ENCODE measurements around the gene ACOT7.

DNA sequence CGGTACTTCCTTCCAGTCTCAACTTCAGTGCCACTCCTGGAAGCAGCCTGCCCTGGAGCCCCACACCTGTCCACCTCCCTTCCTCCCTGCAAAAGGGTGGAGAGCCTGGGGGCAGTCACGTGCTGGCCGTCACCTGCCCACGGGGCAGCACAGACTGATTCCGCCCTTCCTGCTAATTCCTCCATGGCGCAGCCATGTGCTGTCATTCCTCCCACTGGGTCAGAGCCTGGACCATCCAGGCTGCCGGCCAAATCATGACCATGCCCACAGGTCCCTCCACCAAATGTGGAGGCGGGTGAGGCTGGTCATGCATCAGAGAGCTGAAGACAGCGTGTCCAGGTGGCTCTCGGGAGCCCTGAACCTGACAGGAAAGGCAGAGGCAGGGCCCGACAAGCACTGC lies 108.2 kb downstream of the ACOT7 start:
- TF ChIP-seq, protein P1, sequence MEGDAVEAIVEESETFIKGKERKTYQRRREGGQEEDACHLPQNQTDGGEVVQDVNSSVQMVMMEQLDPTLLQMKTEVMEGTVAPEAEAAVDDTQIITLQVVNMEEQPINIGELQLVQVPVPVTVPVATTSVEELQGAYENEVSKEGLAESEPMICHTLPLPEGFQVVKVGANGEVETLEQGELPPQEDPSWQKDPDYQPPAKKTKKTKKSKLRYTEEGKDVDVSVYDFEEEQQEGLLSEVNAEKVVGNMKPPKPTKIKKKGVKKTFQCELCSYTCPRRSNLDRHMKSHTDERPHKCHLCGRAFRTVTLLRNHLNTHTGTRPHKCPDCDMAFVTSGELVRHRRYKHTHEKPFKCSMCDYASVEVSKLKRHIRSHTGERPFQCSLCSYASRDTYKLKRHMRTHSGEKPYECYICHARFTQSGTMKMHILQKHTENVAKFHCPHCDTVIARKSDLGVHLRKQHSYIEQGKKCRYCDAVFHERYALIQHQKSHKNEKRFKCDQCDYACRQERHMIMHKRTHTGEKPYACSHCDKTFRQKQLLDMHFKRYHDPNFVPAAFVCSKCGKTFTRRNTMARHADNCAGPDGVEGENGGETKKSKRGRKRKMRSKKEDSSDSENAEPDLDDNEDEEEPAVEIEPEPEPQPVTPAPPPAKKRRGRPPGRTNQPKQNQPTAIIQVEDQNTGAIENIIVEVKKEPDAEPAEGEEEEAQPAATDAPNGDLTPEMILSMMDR (IDR thresholded peaks at IDR 0.05): no peak
- no peak for TF ChIP-seq POLR2A (IDR thresholded peaks at IDR 0.05)
